K562 (cell line): Measurements from ENCODE around the gene HOXB4. TPM values are rescaled to one million over a fixed set of nuclear protein-coding genes. Genes with fewer than 3 reads are reported as not detected.

Source experiments
- ATAC-seq: fragments of 200-7000 bp; cut with Tn5 transposase; 3 replicates; pipeline ENCODE4 v1.9.1; 2020; ENCODE audit warnings: moderate library complexity
- BruUV-seq: library from RNA; stranded (reverse); fragments of 400-500 nt; replicated peaks from 2 replicates; lab custom pipeline; 2021; lab: Mats Ljungman, UMichigan
- CTCF ChIA-PET: fragments of 300-600 bp; formaldehyde crosslinking; extraction: SDS; loops from one replicate; lab custom pipeline; 2021; ENCODE audit warnings: low intra/inter-chr PET ratio; lab: Yijun Ruan, JAX
- POLR2A ChIA-PET: fragments of 300-600, 350-650 bp; sonication (Branson Sonifier 250); formaldehyde crosslinking; extraction: SDS; loops from one replicate; lab custom pipeline; 2021; ENCODE audit warnings: antibody characterized with exemption, inconsistent platforms; lab: Yijun Ruan, JAX
- DNase-seq, 4 experiments: peaks; one replicate each; pipeline versions ENCODE4 v3.0.0 to v3.0.0-alpha.2; 2011 to 2018; ENCODE audit warnings: low spot score in 3 of 4, mixed read lengths in 3 of 4; ENCODE audit errors: extremely low read depth in 1 of 4
- FAIRE-seq: peaks from 2 replicates; lab custom pipeline; 2011; peaks lifted over from hg19 to GRCh38; lab: Jason Lieb, UNC
- H2AFZ ChIP-seq: 2 replicates; pipeline ENCODE4 v1.6.0; 2011; ENCODE audit warnings: low read depth, low read length, control low read depth, inconsistent platforms
- H3K27ac ChIP-seq: fragments of 200-600 bp; 3 replicates; pipeline ENCODE4 v1.8.0; 2011; ENCODE audit warnings: low read depth, mild to moderate bottlenecking, control low read depth, inconsistent platforms, low read length, moderate library complexity, mixed read lengths; ENCODE audit errors: extremely low read depth
- H3K27me3 ChIP-seq, 2 experiments: fragments of 300-600 bp in 1 of 2; 2 replicates in 1 of 2; 3 replicates in 1 of 2; pipeline versions ENCODE4 v1.6.0 to v1.8.0; 2011; ENCODE audit warnings: inconsistent platforms in 2 of 2, low read length in 2 of 2, mild to moderate bottlenecking in 1 of 2, mixed read lengths in 1 of 2, moderate library complexity in 1 of 2; ENCODE audit not compliant: control insufficient read depth in 2 of 2, insufficient read depth in 2 of 2
- H3K36me3 ChIP-seq: fragments of 300-600 bp; 3 replicates; pipeline ENCODE4 v1.8.0; 2011; ENCODE audit warnings: mild to moderate bottlenecking, low read length, inconsistent platforms; ENCODE audit not compliant: control insufficient read depth, insufficient read depth
- H3K4me1 ChIP-seq, 2 experiments: fragments of 200-600 bp in 1 of 2; replicated peaks in 1 of 2; 2 replicates in 1 of 2; 3 replicates in 1 of 2; pipeline versions ENCODE4 v1.5.1 to v1.8.0; 2011; ENCODE audit warnings: inconsistent platforms in 2 of 2, low read length in 2 of 2, mild to moderate bottlenecking in 1 of 2, mixed read lengths in 1 of 2, moderate library complexity in 1 of 2; ENCODE audit not compliant: control insufficient read depth in 2 of 2, insufficient read depth in 2 of 2
- H3K4me2 ChIP-seq: 2 replicates; pipeline ENCODE4 v1.6.1; 2011; ENCODE audit warnings: low read length, control low read depth, inconsistent platforms, mixed read lengths; ENCODE audit not compliant: insufficient read depth
- H3K4me3 ChIP-seq: fragments of 200-600 bp; sonication (generic), shearing (Covaris generic); 2 replicates; pipeline ENCODE4 v1.5.1; 2016; ENCODE audit warnings: control low read depth, inconsistent platforms
- H3K79me2 ChIP-seq: fragments of 200-600 bp; 3 replicates; pipeline ENCODE4 v1.8.0; 2011; ENCODE audit warnings: low read length, inconsistent platforms; ENCODE audit not compliant: control insufficient read depth, insufficient read depth
- H3K9ac ChIP-seq, 2 experiments: 2 replicates each; pipeline versions ENCODE4 v1.6.0 to v1.6.1; 2011; ENCODE audit warnings: low read depth in 2 of 2, low read length in 2 of 2, control low read depth in 1 of 2, inconsistent platforms in 1 of 2, mild to moderate bottlenecking in 1 of 2, mixed read lengths in 1 of 2; ENCODE audit not compliant: insufficient read depth in 1 of 2
- H3K9me1 ChIP-seq: one replicate; pipeline ENCODE4 v1.6.0; 2011; ENCODE audit warnings: inconsistent platforms, mild to moderate bottlenecking, low read length, moderate library complexity; ENCODE audit not compliant: control insufficient read depth, insufficient read depth
- H3K9me3 ChIP-seq: replicated peaks from 2 replicates; pipeline ENCODE4 v1.5.1; 2011; ENCODE audit warnings: low read depth, low read length, inconsistent platforms; ENCODE audit not compliant: control insufficient read depth, insufficient read depth
- H4K20me1 ChIP-seq: replicated peaks from 2 replicates; pipeline ENCODE4 v1.6.1; 2011; ENCODE audit warnings: low read length, inconsistent platforms, mixed read lengths; ENCODE audit not compliant: control insufficient read depth, insufficient read depth
- ARHGAP35 ChIP-seq: fragments of 450-650 bp; IDR thresholded peaks from 2 replicates; pipeline ENCODE4 v1.6.1; 2018; ENCODE audit not compliant: partially characterized antibody
- ETV1 ChIP-seq: fragments of 450-650 bp; conservative IDR thresholded peaks from 2 replicates; pipeline ENCODE4 v1.6.1; 2016; ENCODE audit warnings: missing genetic modification characterization, control low read depth, low read depth, missing compliant biosample characterization
- GTF2E2 ChIP-seq: fragments of 200-800 bp; sonication (Bioruptor generic); IDR thresholded peaks from 2 replicates; pipeline ENCODE4 v1.6.1; 2016; ENCODE audit warnings: missing genetic modification characterization, missing compliant biosample characterization
- HMG20B ChIP-seq: fragments of 250-450 bp; sonication (Bioruptor Pico); IDR thresholded peaks from 2 replicates; pipeline ENCODE4 v1.5.0; 2021; ENCODE audit warnings: mild to moderate bottlenecking
- NCOA4 ChIP-seq: fragments of 450-650 bp; IDR thresholded peaks from 2 replicates; pipeline ENCODE4 v1.6.1; 2018; ENCODE audit warnings: mild to moderate bottlenecking; ENCODE audit not compliant: partially characterized antibody
- TAF7 ChIP-seq: fragments of 450-650 bp; IDR thresholded peaks from 2 replicates; pipeline ENCODE4 v1.6.1; 2016; ENCODE audit warnings: missing genetic modification characterization, missing compliant biosample characterization
- YBX1 ChIP-seq: fragments of 450-650 bp; IDR thresholded peaks from 2 replicates; pipeline ENCODE4 v1.7.1; 2016; ENCODE audit warnings: mild to moderate bottlenecking
- WGBS: fragments of 100-300 bp; shearing (Covaris generic); methylation state at CpG from one replicate; pipeline ENCODE4 v1.1.6; 2016; ENCODE audit warnings: low coverage, mixed read lengths; ENCODE audit not compliant: insufficient coverage; ENCODE audit errors: missing lambda C conversion rate; 5-methylcytosine and 5-hydroxymethylcytosine counted together
- in situ Hi-C: fragments of 300-500 bp; cut with MboI; formaldehyde crosslinking; loops from 4 replicates; pipeline ENCODE4 v1.15.0; 2018; ENCODE audit warnings: inconsistent platforms, mixed read lengths
- intact Hi-C: fragments of 100-400 bp; cut with micrococcal nuclease; formaldehyde crosslinking; loops from 2 replicates; pipeline ENCODE4 v1.14.2; 2022
- polyA plus RNA-seq, 8 experiments: library from polyadenylated mRNA; depleted of rRNA in 4 of 8; stranded (reverse) in 5 of 8; unstranded in 3 of 8; fragments of >200 nt; fragmentation: Nextera tagmentation in 2 of 8; fragmentation: Illumina TruSeq in 1 of 8; extraction: Ambion mirVana in 2 of 8; extraction: Trizol in 1 of 8; gene quantifications; 2 replicates each; pipeline versions ENCODE4 v1.2.1 to v1.2.3, GENCODE V29; 2011 to 2014; ENCODE audit warnings: inconsistent platforms in 1 of 8, missing spikeins in 1 of 8
- total RNA-seq, 7 experiments: library from RNA; depleted of rRNA in 6 of 7; stranded (reverse); fragments of >200 nt in 6 of 7; fragmentation: Illumina TruSeq in 2 of 7; extraction: Trizol in 2 of 7; gene quantifications; 2 replicates each; pipeline versions ENCODE4 v1.2.1 to v1.2.3, GENCODE V29; 2011 to 2021; ENCODE audit warnings: low replicate concordance in 1 of 7

The HOXB4 gene
- total and polyA plus RNA-seq, 9 of the 15 experiments (the other 6 are each of a cell fraction or from before 2014, with no cell fraction given), result 1.6 to 34.9 (median 14.9) TPM

DNA sequence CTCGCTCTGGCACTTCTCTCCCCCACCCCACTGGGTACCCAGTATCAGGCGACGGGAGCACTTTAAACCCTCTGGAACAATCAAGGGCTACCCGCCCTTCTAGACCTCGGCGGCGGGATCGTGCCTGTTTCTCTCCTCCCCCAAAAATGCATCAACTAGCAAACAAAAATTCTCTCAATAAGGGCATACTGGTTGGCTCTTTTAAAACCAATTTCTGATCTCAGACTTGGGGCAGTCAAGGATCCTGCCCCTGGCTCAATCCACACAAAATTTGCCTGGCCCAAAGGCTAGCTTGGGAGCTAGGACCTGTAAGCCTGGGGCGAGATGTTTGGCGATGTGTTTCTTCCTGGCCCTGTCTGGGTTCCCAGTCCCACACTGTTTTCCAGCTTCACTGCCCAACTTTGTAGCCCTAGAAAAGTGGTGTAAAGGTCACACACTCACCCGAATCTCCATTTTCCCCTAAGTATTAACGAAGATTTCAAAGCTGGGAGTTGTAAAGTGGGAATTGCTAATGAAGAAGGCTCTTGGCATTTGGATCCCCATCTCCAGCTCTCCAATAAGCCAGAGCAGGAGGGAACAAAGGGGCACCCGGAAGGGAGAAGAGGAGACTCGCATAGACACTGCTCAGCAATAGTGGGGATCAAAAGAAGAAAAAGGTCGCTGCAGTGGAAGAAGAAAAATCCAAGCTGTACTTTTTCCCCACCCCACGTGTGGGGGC lies 18.9 kb downstream of the HOXB4 start:
- Histone ChIP-seq H4K20me1 (no peaks in the 10 kb centered on the region), H3K36me3 (peaks cover 69% of the 10 kb centered on the region; the same call in 2 of the 3 replicates), H3K9me3 (no peaks in the 10 kb centered on the region)
- POLR2A ChIA-PET, result interaction anchor here (1.1 to 2.1 kb wide), 4 partner anchors 9 to 68 kb away, joined by 3 to 12 read pairs (median 7); no protein-coding TSS in a partner anchor
- TF ChIP-seq HMG20B (CRISPR knock-in tag), result no peak
- TF ChIP-seq GTF2E2 (tag), result no peak
- TF ChIP-seq TAF7 (tag), result no peak
- TF ChIP-seq YBX1, result no peak
- TF ChIP-seq, all 486 proteins: peak for 0
- H3K9ac ChIP-seq, result peak overlapping the region in 1 of 2 experiments; percentile 79; a peak in 2 of 4 replicates
- no peak overlapping the region for H3K4me2 ChIP-seq
- H3K4me3 ChIP-seq, result no peak overlapping the region
- DNase-seq, result no peak
- H2AFZ ChIP-seq, result no peak overlapping the region
- H3K27ac ChIP-seq, result no peak overlapping the region
- no peak for ATAC-seq
- FAIRE-seq, result no peak
- H3K4me1 ChIP-seq, result peaks cover 33 to 42% of the 10 kb centered on the region in 2 experiments
- WGBS, result 78% methylated on average over 15 of the region's 16 CpGs
- peaks cover 6% of the 10 kb centered on the region for H3K9me1 ChIP-seq
- intact Hi-C loops, result no loop called here
- H3K79me2 ChIP-seq, result peaks cover 41% of the 10 kb centered on the region
- in situ Hi-C loops, result no loop called here
- BruUV-seq, result no TSS peak
- CTCF ChIA-PET, result no interaction called here
- H3K27me3 ChIP-seq, result no peaks in the 10 kb centered on the region

DNA sequence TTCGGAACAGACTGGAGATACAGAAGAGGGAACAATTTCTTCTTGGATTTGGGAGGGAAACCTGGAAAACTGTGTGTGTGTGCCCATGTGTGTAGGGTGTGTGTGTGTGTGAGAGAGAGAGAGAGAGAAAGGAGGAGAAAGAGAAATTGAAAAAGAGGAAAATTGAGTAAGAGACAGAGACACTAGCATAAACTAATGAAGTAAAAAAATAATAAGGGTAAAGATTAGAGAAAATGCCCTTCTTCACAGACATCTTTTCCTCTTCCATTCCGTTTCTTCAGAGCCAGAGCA lies 19.4 kb downstream of the HOXB4 start:
- ChIA-PET CTCF (no interaction called here), POLR2A (interaction anchor here (1.2 to 2.1 kb wide), 2 partner anchors 9 to 11 kb away, joined by 8 to 12 read pairs; no protein-coding TSS in a partner anchor)
- no peaks in the 10 kb centered on the region for H3K9me3 ChIP-seq
- BruUV-seq, result no TSS peak
- no peak for FAIRE-seq
- intact Hi-C loops (no loop called here), in situ Hi-C loops (no loop called here)
- H3K4me2 ChIP-seq, result no peak overlapping the region
- peaks cover 73% of the 10 kb centered on the region; the same call in 2 of the 3 replicates for H3K36me3 ChIP-seq
- H3K9me1 ChIP-seq, result peaks cover 6% of the 10 kb centered on the region
- no peaks in the 10 kb centered on the region for H4K20me1 ChIP-seq
- no peak for ATAC-seq
- H3K27ac ChIP-seq, result no peak overlapping the region; the same call in 2 of the 3 replicates
- peaks cover 38 to 44% of the 10 kb centered on the region in 2 experiments for H3K4me1 ChIP-seq
- H3K9ac ChIP-seq, result peak overlapping the region in 1 of 2 experiments; percentile 54; a peak in 1 of 4 replicates
- no peak for DNase-seq
- no peaks in the 10 kb centered on the region for H3K27me3 ChIP-seq
- H2AFZ ChIP-seq, result no peak overlapping the region
- H3K4me3 ChIP-seq, result no peak overlapping the region
- peaks cover 46% of the 10 kb centered on the region for H3K79me2 ChIP-seq
- 91% methylated on average over 2 of the region's 2 CpGs for WGBS
- TF ChIP-seq ARHGAP35, result no peak
- no peak for TF ChIP-seq NCOA4
- TF ChIP-seq ETV1 (tag), result no peak
